ENCODE measurements around the gene GOLGA8B. TPM values are rescaled to one million over a fixed set of nuclear protein-coding genes. Genes with fewer than 3 reads are reported as not detected.
A peak's percentile ranks its signal among the peaks of the same experiment; 100 is the strongest.
"Not testable (repeated sequence)": the region's sequence is repeated elsewhere in the genome, so short reads cannot be mapped to it uniquely, and the experiment has no call there.

The GOLGA8B gene, protein sequence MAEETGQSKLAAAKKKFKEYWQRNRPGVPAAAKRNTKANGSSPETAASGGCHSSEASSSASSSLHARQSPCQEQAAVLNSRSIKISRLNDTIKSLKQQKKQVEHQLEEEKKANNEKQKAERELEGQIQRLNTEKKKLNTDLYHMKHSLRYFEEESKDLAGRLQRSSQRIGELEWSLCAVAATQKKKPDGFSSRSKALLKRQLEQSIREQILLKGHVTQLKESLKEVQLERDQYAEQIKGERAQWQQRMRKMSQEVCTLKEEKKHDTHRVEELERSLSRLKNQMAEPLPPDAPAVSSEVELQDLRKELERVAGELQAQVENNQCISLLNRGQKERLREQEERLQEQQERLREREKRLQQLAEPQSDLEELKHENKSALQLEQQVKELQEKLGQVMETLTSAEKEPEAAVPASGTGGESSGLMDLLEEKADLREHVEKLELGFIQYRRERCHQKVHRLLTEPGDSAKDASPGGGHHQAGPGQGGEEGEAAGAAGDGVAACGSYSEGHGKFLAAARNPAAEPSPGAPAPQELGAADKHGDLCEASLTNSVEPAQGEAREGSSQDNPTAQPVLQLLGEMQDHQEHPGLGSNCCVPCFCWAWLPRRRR
- total RNA-seq (100 to 1,000 TPM; 244 to 247 TPM), total RNA-seq (37.6 to 316 (median 124) reads per million in 172 experiments)
- 82.9 TPM for polyA plus RNA-seq (2013, experiment 1 of 2)
- polyA plus RNA-seq (2013, experiment 2 of 2): 184 TPM

DNA sequence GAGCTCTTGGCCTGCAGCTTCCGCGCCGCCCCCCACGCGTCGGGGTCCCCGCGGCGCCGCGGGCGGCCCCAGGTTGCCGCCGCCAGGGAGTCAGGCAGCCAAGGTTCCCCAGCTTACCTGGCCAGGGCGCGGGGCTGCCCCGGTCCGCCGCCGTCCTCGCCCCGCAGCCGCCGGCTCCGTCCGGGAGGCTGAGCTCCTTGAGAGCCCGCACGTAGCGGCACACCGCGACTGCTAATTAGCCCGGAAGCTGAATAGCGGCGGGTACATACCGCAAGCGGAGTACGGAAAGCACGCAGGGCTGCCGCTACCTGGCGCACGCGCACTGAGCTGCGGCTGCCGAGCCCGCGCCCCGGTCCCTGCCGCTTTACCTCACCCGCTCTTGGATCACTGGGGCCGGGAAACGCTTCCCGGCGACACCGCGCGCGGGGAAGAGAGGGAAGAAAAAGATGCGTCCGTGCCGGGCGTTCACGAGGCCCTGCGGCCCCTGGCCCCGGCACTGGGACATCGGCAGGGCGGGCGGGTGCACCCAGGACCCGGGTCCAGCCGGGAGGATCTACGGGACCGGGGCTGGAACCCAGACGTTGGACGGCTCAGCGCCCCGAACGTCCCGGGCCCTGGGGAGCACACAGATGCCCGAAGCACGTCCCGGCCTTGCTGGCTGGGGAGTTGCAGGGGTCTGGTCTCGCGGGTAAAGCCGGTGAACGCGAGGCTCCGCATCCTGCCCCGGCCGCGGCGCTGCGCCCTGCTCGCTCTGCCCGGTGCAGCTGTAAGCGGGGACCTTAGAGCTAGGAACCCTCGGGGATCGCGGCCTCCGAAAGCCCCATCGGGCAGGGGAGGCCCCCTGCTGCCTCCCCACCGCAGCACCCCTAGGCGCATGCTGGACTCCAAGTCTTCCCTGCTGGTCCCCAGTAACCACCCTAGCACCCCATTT, at the start of gene GOLGA8B:
GOLGA8B (minus strand) TSS at position 253 of the 931 bp plus-strand sequence. CDS start 47,739 bp downstream, outside the sequence.
- H3K4me1 Mint-ChIP-seq (ENCODE audit: low read depth): peaks cover 41% of the 10 kb centered on the region
- H3K4me3 Mint-ChIP-seq: peak within 1 kb of the TSS; percentile 94
- Histone ChIP-seq H3K4me3 (ENCODE audit: low read length) (peak within 1 kb of the TSS; percentile 79), H3K4me1 (ENCODE audit: insufficient read depth, low read length) (peaks cover 32% of the 10 kb centered on the region), H3K27ac (ENCODE audit: low read depth in 1 of 2, low read length in 2 of 2) (peak within 1 kb of the TSS in 1 of 2 donors; percentile 13), H3K9me3 (ENCODE audit: control insufficient read depth in 1 of 2, insufficient read depth in 1 of 2, low read length in 2 of 2) (no peaks in the 10 kb centered on the region), H3K36me3 (ENCODE audit: insufficient read depth, low read length) (no peaks in the 10 kb centered on the region), H3K27me3 (ENCODE audit: control insufficient read depth in 1 of 2, insufficient read depth in 2 of 2, low read length in 2 of 2) (no peaks in the 10 kb centered on the region)
- peaks cover 12% of the 10 kb centered on the region for H3K36me3 Mint-ChIP-seq (ENCODE audit: low read depth)
- DNase-seq (peak; percentile 65 to 93 (median 78)), ATAC-seq (ENCODE audit: poor library complexity) (peak; percentile 83)
- peaks cover 17% of the 10 kb centered on the region for H3K27me3 Mint-ChIP-seq
- no peaks in the 10 kb centered on the region for H3K9me3 Mint-ChIP-seq
- TF ChIP-seq, protein P1, sequence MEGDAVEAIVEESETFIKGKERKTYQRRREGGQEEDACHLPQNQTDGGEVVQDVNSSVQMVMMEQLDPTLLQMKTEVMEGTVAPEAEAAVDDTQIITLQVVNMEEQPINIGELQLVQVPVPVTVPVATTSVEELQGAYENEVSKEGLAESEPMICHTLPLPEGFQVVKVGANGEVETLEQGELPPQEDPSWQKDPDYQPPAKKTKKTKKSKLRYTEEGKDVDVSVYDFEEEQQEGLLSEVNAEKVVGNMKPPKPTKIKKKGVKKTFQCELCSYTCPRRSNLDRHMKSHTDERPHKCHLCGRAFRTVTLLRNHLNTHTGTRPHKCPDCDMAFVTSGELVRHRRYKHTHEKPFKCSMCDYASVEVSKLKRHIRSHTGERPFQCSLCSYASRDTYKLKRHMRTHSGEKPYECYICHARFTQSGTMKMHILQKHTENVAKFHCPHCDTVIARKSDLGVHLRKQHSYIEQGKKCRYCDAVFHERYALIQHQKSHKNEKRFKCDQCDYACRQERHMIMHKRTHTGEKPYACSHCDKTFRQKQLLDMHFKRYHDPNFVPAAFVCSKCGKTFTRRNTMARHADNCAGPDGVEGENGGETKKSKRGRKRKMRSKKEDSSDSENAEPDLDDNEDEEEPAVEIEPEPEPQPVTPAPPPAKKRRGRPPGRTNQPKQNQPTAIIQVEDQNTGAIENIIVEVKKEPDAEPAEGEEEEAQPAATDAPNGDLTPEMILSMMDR (IDR thresholded peaks at IDR 0.05): no peak
- intact Hi-C loops (cut with DNase I, micrococcal nuclease): loop anchor here (2.0 to 5.0 kb wide), 2 partner anchors 241 to 356 kb away; partner anchors contain the start of genes EMC4 (in 1 of the 2), NOP10 (in 1 of the 2) and NUTM1 (in 1 of the 2)
- POLR2A ChIA-PET: interaction anchor here (0.9 to 2.1 kb wide), 9 partner anchors 26 to 544 kb away, joined by 3 to 14 read pairs (median 6); partner anchors contain the start of genes AVEN, EMC7, GOLGA8A and KATNBL1
- H3K27ac Mint-ChIP-seq: peak within 1 kb of the TSS; percentile 70
- CTCF ChIA-PET: interaction anchor here (1.2 kb wide), 1 partner anchor 343 kb away, joined by 3 read pairs; no protein-coding TSS in a partner anchor

DNA sequence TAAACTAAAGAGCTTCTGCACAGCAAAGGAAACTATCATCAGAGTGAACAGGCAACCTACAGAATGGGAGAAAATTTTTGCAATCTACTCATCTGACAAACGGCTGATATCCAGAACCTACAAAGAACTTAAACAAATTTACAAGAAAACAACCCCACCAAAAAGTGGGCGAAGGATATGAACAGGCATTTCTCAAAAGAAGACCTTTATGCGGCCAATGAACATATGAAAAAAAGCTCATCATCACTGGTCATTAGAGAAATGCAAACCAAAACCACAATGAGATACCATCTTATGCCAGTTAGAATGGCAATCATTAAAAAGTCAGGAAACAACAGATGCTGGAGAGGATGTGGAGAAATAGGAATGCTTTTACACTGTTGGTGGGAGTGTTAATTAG, 49.7 kb upstream of the GOLGA8B start:
- peaks cover 27% of the 10 kb centered on the region for H3K27me3 Mint-ChIP-seq
- H3K36me3 Mint-ChIP-seq (ENCODE audit: low read depth); intact Hi-C loops (cut with DNase I, micrococcal nuclease); H3K4me1 Mint-ChIP-seq (ENCODE audit: low read depth); H3K4me3 ChIP-seq (ENCODE audit: low read length); ATAC-seq (ENCODE audit: poor library complexity); H3K27me3 ChIP-seq (ENCODE audit: control insufficient read depth in 1 of 2, insufficient read depth in 2 of 2, low read length in 2 of 2); CTCF ChIA-PET; H3K27ac ChIP-seq (ENCODE audit: low read depth in 1 of 2, low read length in 2 of 2); POLR2A ChIA-PET; H3K4me3 Mint-ChIP-seq; H3K36me3 ChIP-seq (ENCODE audit: insufficient read depth, low read length); DNase-seq; H3K9me3 ChIP-seq (ENCODE audit: control insufficient read depth in 1 of 2, insufficient read depth in 1 of 2, low read length in 2 of 2); H3K9me3 Mint-ChIP-seq; H3K4me1 ChIP-seq (ENCODE audit: insufficient read depth, low read length); H3K27ac Mint-ChIP-seq: not testable (repeated sequence)

DNA sequence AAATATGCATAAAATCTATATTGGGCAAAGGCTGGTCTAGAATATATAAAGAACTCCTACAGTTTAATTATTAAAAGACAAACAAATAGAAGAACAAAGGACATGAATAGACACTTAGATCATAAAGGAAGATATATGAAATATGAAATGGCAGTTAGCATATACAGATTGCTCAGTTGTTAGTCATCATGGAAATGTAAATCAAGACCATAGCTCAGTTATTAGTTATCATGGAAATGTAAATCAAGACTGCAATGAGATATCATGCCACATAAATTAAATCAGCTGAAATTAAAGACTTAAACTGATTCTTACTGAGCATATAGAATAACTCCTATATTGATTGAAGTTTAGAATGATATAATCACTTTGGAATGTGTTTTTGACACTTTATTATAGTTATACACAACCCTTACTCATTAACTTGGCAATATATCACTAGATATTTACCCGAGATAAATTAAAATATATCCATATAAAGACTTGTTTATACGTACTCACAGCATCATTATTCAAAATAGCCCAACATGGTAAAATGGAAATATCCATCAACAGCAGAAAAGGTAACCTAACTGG, 45.2 kb upstream of the GOLGA8B start:
- CTCF ChIA-PET: no interaction called here
- Mint-ChIP-seq H3K27ac (no peak overlapping the region), H3K9me3 (peaks cover 2% of the 10 kb centered on the region), H3K27me3 (peaks cover 40% of the 10 kb centered on the region), H3K36me3 (ENCODE audit: low read depth) (no peaks in the 10 kb centered on the region), H3K4me3 (no peak overlapping the region), H3K4me1 (ENCODE audit: low read depth) (no peaks in the 10 kb centered on the region)
- ATAC-seq (ENCODE audit: poor library complexity) (no peak), DNase-seq (no peak)
- intact Hi-C loops (cut with DNase I, micrococcal nuclease): loop anchor here in 1 of 2 experiments (10.0 kb wide), 1 partner anchor 296 kb away; no protein-coding TSS in a partner anchor
- Histone ChIP-seq H3K27ac (ENCODE audit: low read depth in 1 of 2, low read length in 2 of 2) (no peak overlapping the region), H3K36me3 (ENCODE audit: insufficient read depth, low read length) (no peaks in the 10 kb centered on the region), H3K27me3 (ENCODE audit: control insufficient read depth in 1 of 2, insufficient read depth in 2 of 2, low read length in 2 of 2) (peaks cover 0 to 8% of the 10 kb centered on the region in 2 experiments), H3K4me3 (ENCODE audit: low read length) (no peak overlapping the region), H3K4me1 (ENCODE audit: insufficient read depth, low read length) (no peaks in the 10 kb centered on the region), H3K9me3 (ENCODE audit: control insufficient read depth in 1 of 2, insufficient read depth in 1 of 2, low read length in 2 of 2) (no peaks in the 10 kb centered on the region)
- TF ChIP-seq, protein P1 (IDR thresholded peaks at IDR 0.05): no peak
- POLR2A ChIA-PET: no interaction called here

Measured in CD4-positive, alpha-beta T cell (primary cell).